GM19193 (cell line): ENCODE results near the gene LHPP.

Experiments used
- POLR2A ChIP-seq: IDR thresholded peaks from 4 replicates; pipeline ENCODE4 v1.6.1; 2011; ENCODE audit not compliant: insufficient read depth, insufficient read length; ENCODE audit errors: extremely low read depth

LHPP gene

DNA sequence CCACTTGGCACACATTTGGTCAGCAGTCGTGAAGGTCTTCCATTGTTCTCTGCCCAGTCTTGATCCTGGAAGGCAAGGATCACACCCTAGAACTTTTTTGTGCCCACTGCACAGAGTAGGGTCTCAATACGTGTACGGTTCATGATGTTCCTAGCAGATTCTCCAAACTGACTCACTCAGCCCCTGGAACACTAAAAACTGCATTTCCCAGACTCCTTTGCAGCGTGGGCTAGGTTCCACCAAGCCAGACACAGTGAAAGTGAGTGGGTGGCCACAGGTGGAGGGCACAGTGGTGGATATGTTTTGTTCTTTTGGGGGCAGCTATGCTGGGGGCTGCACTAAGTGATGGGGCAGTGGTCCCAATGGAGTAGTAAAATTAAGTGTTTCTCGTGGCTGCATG is 1.5 kb upstream of the LHPP start:
- TF ChIP-seq POLR2A, result no peak

- no peak for TF ChIP-seq POLR2A
Observed at GRCh38 chr10:124462348-124462695, 699 bp downstream of the LHPP start.

DNA sequence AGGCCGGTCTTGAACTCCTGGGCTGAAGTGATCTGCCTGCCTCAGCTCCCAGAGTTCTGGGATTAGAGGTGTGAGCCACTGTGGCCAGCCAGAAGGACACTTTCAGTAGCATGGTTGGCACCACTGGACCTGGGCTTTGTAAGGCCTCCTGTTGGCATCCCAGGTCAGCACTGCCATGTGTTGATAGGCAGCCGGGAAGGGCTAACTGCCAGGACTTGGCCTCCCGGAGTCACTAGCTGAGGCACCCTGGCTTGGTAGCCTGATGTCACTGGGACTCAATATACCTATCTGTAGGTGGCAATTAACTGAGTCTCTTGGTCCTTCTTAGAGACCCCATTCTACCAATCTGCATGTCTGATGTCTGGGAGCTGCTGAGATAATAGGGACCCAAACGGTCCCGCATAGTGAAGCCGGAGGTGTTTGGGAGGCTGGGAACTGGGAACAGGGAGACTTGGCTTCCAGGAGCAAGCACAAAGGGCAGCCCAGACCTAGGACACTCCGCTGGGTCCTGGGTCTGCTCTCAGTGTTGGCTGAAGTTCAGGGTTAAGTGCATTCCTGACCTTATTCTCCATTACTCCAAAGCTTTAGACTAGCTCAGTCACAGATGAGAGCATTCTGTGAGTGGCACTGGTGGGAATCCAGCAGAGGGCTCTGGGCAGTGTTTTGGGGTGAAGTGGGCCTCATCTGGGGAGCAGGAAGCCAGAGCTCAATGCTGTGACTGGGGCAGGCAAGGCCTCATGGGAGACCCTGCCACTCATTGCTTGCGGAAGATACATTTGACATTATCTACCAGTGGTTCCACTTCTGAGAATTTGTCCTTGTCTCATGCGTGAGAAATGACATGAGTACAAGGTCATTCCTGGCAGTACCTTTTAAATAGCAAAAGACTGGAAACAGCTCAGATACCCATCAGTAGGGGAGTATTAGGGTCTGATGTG is 2.7 kb downstream of the LHPP start:
- TF ChIP-seq POLR2A, result no peak

DNA sequence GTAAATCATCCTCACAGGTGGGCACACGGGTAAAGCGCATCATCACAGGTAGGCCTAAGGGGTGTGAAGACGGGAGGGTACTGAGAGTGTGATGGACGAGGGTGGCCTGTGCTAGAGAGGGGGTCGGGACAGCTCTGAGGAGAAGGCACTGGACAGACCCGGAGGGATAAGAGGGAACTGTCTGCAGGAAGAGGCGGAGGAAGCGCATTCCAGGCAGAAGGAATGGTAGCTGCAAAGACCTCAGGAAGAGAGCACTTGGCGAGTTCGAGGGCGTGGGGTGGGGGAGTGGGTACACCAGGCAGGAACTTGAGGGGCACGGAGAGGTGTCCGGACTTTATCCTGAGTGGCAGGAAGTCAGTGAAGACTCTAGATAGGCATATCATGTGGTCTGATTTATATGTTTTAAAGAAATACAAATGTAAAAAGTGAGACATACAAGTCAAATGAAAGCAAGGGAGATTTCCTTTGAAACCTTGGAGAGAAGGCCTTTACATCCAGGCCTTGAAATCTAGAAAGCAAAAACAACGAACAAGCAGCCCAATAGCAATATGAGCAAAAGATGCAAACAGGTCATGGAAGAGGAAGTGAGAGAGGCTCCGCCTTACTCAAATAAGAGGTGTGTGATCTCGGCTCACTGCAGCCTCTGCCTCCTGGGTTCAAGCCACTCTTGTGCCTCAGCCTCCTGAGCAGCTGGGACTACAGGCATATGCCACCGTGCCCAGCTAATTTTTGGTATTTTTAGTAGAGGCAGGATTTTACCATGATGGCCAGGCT is 3.6 kb downstream of the LHPP start:
- no peak for TF ChIP-seq POLR2A

GRCh38 chr10:124465777-124466488 is 4.3 kb downstream of the LHPP start:
- TF ChIP-seq POLR2A, result no peak

DNA sequence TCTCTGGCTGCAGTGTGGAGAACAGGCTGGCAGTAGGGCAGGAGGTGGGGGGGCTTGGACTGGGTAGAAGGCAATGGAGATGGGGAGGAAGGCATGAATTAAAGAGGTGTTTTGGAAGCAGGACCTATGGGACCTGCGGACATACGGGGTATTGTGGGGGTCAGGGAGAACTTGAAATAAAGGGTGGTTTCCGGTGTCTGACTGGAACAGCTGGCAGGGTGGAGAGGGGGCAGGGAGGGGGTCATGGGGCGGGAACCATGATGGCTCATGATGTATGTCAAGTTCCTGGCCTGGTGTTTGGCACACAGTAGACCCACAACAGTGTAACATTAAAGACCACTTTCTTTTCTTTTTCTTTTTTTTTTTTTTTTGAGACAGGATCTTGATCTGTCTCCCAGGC is 5.5 kb downstream of the LHPP start:
- no peak for TF ChIP-seq POLR2A

DNA sequence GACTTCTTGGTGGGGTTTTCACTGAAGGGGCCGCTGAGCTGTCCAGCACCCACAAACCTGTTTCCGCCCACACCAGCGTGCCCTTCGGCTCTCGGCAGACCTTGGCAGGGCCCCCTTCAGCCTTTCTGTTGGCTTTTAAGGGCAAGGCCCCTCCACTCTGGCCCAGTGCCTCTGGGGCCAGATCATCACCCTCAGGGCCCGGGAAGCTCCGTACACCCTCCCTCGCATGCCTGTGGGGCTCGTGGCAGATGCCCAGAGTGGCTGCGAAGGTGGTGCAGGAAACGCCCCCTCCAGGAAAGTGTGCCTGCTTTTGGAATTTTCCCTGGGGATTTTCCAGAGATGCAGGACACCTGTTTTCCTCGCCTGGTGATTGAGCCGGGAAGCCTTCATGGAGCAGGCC is 7.0 kb downstream of the LHPP start:
- no peak for TF ChIP-seq POLR2A

DNA sequence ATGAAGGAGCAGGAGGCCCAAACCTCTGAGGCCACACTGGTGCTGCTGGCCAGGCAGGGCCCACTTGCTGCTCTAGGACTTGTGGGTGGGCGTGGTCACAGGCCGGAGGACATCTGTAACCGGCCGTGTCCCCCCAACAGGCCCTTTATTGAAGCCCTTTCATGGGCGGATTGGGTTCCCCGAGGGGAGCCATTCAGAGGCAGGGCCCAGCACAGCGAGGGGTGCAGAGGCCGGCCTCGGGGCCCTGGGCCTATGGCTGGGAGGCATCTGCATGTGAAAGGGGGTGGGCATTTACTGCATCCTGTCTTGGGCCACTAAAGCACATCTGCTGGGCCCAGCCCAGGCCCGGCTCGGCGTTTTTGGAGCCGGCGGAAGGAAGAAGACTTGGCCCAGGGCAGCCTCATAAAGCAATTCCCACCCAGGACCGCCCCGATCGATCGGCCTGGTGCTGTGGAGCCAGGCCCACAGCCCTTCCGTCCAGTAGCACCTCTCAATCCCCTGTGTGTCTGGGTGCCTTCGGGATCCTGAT is 8.4 kb downstream of the LHPP start:
- no peak for TF ChIP-seq POLR2A

DNA sequence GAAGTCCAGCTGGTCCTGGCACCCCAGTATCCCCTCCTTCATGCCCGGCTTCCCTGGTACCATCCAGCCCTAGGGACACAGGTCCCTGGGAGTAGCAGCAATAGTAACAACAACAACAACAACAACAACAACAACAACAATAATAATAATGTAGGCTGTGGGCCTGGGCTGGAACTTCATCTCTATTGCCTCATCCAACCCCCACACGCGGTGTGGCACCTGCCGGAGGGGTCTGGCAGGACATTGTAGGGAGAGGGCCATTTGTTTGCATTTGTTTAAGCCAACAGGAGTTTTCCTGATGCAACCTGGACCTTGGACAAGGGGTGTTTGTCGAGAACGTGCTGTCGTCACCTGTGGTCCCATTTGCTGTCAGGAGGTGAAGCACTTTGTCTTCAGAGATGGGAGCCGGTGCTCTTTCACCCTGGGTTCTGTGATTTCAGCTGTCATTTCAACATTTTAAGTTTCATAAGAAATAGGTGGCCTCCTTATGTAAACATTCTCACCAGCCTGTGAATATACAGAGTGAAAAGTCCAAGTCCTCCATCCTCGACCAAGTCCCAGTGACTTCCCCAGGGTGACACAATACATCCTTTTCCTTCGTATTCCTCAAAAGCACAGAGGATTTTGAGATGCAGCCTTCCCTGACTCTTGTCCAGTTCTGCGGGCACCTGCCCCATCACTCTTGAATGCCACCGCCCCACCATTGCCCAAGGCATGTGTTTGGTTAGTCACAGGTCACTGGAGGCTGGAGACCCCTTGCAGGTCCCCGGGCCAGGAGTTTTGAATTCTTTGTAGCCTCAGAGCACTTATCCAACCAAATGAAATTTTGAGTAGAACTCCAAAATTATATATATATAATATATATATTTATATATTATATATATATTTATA is 9.2 kb downstream of the LHPP start:
- TF ChIP-seq POLR2A, result no peak

DNA sequence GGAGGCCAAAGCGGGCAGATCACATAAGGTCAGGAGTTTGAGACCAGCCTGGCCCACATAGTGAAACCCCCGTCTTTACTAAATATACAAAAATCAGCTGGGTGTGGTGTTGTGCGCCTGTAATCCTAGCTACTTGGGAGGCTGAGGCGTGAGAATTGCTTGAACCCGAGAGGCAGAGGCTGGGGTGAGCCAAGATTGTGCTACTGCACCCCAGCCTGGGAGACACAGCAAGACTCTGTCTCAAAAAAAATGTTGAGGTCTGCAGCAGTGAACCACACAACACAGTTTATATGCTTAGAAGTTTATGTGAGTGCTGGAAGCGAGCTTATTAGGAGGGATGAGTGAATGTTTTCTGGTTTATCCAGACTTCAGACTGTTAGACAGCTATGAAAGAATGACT is 10.4 kb downstream of the LHPP start:
- TF ChIP-seq POLR2A, result no peak

DNA sequence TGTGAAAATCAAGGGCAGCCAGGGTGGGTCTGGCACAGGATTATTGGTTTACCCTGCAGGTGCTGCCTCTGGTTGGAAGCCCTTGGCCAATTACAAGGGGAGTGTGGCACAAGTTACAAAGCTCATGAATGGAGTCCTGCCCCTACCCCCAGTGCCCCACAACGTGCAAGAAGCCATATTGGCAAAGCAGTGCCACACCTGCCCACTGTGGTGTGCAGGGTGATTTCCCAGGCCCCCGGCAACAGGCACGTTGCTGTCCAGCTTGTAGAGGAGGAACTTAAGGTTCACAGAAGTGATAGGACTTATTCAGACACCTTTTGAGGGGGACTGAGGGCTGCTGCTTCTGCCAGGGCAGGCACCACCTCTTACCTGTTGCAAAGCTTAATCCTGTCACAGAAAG is 11.4 kb downstream of the LHPP start:
- no peak for TF ChIP-seq POLR2A

- no peak for TF ChIP-seq POLR2A
Observed at GRCh38 chr10:124474514-124475070, 13.0 kb downstream of the LHPP start.

- TF ChIP-seq POLR2A, result no peak
Observed at GRCh38 chr10:124476043-124476725, 14.6 kb downstream of the LHPP start.
